HG03196 (cell line): Measurements from ENCODE around the gene MED15.

Source experiments
- ATAC-seq: cut with Tn5 transposase; IDR thresholded peaks from one replicate; pipeline ENCODE4 v1.9.1; 2021; ENCODE audit not compliant: unreplicated experiment

The MED15 gene

GRCh38 chr22:20567993-20568417, 60.6 kb downstream of the MED15 start:
- ATAC-seq = no peak

- ATAC-seq = no peak
Measured at GRCh38 chr22:20568502-20569058, 61.2 kb downstream of the MED15 start.

- no peak for ATAC-seq
Measured at GRCh38 chr22:20569059-20570058, 61.9 kb downstream of the MED15 start.

GRCh38 chr22:20571078-20571503, 63.7 kb downstream of the MED15 start:
- no peak for ATAC-seq

- ATAC-seq = no peak
Measured at GRCh38 chr22:20571531-20572007, 64.2 kb downstream of the MED15 start.

- ATAC-seq = no peak
Measured at GRCh38 chr22:20572132-20572802, 64.9 kb downstream of the MED15 start.

- no peak for ATAC-seq
Measured at GRCh38 chr22:20573176-20573832, 65.9 kb downstream of the MED15 start.

- no peak for ATAC-seq
Measured at GRCh38 chr22:20573833-20574615, 66.6 kb downstream of the MED15 start.

- no peak for ATAC-seq
Measured at GRCh38 chr22:20574920-20575353, 67.5 kb downstream of the MED15 start.

GRCh38 chr22:20575724-20576444, 68.5 kb downstream of the MED15 start:
- ATAC-seq = no peak

- no peak for ATAC-seq
Measured at GRCh38 chr22:20576445-20576816, 69.0 kb downstream of the MED15 start.

- ATAC-seq = no peak
Measured at GRCh38 chr22:20577045-20577444, 69.6 kb downstream of the MED15 start.

GRCh38 chr22:20577549-20577975, 70.2 kb downstream of the MED15 start:
- ATAC-seq = no peak

GRCh38 chr22:20578192-20578591, 70.8 kb downstream of the MED15 start:
- ATAC-seq = no peak

- ATAC-seq = no peak
Measured at GRCh38 chr22:20578707-20579106, 71.3 kb downstream of the MED15 start.

- ATAC-seq = no peak
Measured at GRCh38 chr22:20579273-20580120, 72.1 kb downstream of the MED15 start.

GRCh38 chr22:20580179-20580578, 72.8 kb downstream of the MED15 start:
- no peak for ATAC-seq

GRCh38 chr22:20580611-20581502, 73.4 kb downstream of the MED15 start:
- ATAC-seq = no peak
